Activated CD4-positive, alpha-beta T cell treated with anti-CD3 and anti-CD28 coated beads for 4 hours (primary cell): ENCODE data around the gene CNTNAP2.

ENCODE experiments used
- DNase-seq, 2 donors: peaks; one replicate each; pipeline ENCODE4 v3.0.0-alpha.2; 2020

CNTNAP2 gene

DNA sequence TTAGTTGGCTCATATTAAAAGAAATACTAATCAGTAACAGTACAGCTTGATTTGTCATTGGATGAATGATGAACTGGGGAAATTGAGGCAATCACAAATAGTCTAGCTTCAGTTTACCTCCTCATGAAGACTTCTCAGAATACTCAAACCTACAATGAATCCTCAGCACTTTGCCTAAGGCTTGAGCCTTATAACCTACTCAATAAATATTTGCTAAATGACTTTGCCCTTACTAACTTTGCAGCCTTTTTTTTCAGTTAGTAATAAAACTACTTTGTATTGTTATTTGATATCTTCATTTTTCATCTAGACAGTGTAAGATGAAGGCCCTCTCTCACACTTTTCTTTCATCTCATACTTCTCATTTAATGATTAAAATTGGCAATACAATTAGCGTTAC, 1311.5 kb downstream of the CNTNAP2 start:
- no peak for DNase-seq

GRCh38 chr7:147429961-147430360, 1313.4 kb downstream of the CNTNAP2 start:
- DNase-seq = no peak

- no peak for DNase-seq
Measured at GRCh38 chr7:147432079-147432478, 1315.5 kb downstream of the CNTNAP2 start.

- no peak for DNase-seq
Measured at GRCh38 chr7:147432576-147432975, 1316.0 kb downstream of the CNTNAP2 start.

- no peak for DNase-seq
Measured at GRCh38 chr7:147436718-147437117, 1320.1 kb downstream of the CNTNAP2 start.

DNA sequence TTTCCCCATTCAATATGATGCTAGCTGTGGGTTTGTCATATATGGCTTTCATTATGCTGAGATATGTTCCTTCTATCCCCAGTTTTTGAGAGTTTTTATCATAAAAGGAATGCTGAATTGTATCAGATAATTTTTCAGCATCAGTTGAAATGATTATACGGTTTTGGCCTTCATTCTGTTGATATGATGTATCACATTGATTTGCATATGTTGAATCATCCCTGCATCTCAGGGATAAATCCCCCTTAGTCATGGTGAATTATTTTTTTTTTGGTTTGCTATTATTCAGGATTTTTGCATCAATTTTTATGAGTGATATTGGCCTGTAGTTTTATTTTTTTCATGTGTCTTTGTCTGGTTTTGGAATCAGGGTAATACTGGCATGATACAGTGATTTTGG, 1321.6 kb downstream of the CNTNAP2 start:
- DNase-seq = no peak

- DNase-seq = no peak
Measured at GRCh38 chr7:147443942-147444341, 1327.3 kb downstream of the CNTNAP2 start.

- no peak for DNase-seq
Measured at GRCh38 chr7:147452816-147453215, 1336.2 kb downstream of the CNTNAP2 start.

GRCh38 chr7:147465223-147465622, 1348.6 kb downstream of the CNTNAP2 start:
- no peak for DNase-seq

- DNase-seq = no peak
Measured at GRCh38 chr7:147472556-147472955, 1356.0 kb downstream of the CNTNAP2 start.

DNA sequence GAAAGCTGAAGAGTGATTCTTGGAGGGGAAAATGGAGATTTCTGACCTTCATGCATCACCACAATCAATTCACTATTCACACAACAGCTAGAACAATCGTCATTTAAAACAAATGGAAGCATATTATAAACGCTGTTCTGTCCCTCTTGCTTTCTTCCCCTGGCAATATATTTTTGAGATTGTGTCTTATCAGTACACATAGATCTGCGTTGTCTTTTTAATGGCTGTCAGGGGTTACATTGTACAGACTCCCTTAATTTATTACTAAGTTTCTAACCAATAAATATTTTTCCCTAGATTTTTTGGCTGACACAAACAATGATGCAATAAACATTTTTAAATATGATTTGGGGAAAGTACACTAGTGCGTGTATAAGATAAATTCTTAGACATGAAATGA, 1358.3 kb downstream of the CNTNAP2 start:
- DNase-seq = no peak

DNA sequence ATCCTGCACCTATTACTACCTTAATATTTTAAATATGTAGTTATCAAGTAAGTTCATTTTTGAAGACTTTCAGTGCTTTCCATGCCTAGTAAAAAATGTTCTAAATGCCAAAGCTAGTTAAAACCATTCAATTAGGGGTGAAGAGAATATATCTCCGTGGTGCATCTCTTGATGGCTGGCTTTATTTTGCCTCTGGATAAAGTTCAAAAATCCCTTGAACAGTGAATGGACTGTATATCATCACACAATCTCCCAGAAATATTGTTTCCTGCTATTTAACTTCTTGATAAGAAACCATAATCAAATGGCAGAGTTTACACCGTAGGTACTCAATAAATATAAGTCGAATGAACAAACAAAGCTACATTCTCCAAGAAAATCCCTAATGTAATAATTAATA, 1360.9 kb downstream of the CNTNAP2 start:
- DNase-seq = no peak

DNA sequence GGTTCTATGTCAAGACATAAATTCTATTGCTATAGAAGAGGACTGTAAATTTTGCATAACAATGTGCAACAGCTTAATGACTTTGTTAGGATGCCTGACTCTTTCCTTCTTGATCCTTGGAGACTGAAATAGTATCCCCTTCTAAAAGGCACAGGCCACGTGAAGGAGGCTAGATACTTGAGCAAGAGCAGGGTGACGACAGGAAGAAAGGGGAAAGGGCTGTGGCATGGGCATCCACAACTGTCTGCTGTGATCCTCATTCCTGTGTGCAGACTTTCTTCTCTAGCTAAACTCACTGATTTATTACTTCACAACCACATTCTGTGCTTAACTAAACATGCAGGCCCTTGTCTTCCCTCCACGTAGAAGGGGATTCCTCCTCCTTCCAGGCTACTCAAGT, 1362.2 kb downstream of the CNTNAP2 start:
- no peak for DNase-seq

GRCh38 chr7:147483634-147484292, 1367.2 kb downstream of the CNTNAP2 start:
- DNase-seq = no peak

DNA sequence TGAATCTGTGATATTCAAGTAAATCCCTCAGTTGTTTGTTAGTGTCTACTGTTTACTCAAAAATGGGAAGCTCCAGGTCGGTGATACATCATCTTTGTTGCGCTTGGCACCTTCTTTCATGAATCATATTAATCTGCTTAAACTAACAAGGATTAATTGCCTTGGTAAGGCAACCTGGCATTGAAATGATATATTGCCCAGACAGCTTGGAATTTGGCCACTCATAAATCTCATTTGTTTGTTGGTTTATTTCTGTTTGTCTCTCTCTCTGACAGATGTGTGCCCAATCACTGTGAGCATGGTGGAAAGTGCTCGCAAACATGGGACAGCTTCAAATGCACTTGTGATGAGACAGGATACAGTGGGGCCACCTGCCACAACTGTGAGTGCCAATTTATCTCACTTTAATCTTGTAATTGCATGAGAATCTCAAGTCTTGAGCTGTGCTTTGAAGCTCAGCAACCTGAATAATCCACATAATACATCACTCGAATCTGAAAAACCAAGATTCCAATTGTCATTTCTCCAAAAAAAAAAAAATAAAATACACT, 1369.1 kb downstream of the CNTNAP2 start:
- no peak for DNase-seq

DNA sequence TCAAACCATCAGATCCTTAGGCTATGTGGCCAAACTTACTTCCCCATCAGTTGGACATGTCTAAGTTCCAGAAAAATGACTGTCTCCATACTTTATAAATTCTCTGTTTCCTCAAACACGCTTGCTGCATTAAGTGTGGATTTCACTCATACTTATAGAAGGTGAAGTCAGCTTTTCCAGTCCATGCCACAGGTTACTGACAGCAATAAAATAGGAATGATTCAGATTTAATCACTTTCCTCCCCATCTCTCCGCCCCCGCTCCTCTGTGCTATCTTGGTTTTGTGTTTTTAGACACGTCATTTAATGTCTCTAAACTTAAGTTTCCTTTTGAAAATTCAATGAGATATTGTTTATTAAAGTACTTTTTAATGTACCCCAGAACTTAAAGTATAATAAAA, 1376.0 kb downstream of the CNTNAP2 start:
- no peak for DNase-seq

DNA sequence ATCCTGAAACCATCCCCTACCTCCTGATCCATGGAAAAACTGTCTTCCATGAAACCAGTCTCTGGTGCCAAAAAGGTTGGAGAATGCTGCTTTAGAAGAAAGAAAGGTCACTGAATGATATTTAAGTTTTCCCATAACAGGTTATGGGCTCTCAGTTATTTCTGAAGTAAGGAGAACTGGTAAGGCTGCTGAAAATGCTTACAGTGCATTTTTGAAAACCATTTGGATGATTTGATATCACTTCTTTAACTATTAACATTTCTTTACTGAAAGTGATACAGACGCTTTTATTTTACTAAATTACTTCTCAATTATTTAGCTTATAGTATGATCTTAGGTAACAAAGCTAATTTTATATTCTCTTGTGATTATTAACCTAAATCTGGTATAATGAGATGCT, 1379.6 kb downstream of the CNTNAP2 start:
- DNase-seq = no peak

DNA sequence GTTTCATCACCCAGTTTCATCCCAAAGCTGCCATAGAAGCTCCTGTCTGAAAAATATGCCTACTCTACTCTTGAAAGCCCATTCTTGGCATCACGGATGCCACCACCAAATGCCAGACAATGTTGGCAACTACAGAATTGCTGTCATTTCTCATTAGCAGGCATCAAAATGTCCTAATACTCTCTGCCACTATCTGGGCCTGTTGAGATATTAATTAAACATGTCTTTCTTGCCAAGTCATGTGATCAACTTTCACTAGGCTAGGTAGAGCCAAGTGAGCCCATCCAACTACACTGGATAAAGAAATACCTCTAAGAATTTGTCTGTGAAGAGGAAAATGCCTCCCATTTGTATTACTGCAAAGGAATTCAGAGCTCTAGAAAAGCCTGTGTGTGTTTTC, 1380.6 kb downstream of the CNTNAP2 start:
- DNase-seq = no peak

DNA sequence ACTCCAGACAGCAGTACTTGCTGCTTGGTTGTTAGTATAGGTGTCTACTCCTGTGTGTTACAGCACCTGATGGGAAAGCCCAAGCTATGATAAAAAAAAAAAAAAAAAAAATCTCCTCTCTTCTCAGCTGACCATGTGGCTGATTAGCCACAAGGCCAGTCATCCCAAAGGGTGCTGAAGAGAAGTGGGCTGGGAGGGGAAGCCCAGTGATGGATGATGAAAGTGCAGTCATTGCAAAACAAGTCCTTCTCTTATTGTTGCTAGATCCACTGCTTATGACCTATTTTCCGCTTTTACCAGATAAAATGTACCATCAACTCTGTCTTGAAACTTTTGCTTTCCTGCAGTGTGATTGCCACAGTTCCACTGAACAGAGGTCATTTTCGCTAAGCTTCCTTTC, 1381.5 kb downstream of the CNTNAP2 start:
- DNase-seq = no peak

DNA sequence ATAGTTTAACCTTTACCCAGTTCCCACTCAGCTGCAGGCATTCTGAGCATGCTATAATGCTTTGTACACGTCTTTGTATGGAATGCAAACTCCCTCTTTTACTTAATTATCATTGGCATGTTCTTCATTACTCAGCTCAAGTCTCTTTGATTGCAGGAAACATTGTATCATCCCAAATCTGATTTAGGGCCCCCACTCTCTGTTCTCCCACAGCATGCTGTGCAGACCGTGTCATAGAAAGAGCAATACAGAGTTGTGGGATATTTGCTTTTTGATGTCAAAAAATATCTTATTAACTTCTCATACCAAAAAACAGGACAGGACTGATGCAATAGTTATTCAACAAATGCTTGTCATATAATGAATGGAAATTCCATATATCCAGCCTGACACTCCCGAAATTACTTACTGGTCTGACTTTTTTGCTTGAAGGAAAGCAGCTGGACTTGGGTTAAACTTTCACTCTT, 1392.5 kb downstream of the CNTNAP2 start:
- DNase-seq = no peak

DNA sequence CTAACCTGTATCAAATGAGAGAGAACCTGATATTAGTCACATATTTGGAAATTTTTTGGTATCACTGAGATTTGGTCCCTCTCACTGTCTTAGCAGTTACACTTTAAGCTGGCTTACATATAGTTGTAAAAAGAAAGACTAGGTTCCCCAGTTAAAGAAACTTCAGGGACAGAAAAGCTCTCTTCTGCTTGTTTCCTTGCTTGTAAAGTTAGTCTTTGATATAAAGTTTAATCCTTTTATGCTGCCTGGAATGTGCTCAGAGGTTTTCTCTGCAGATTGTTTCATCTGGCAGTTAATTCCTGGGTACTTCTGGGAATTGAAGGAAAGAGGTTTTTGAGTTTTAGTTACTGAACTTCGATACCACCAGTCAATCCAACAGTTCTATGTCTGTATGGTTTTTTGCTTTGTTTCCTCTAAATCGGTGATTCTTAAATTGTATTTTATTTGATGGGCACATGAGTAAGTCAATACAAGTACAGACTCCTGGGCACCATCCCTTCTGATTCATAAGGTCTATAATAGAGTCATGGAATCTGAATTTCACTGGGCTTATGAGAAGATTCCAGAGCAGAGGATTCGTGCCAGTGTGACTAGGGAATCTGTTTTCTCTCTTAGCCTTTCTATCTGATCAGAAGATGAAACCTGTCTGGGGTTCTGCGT, 1393.1 kb downstream of the CNTNAP2 start:
- no peak for DNase-seq

- DNase-seq = no peak
Measured at GRCh38 chr7:147510201-147510542, 1393.6 kb downstream of the CNTNAP2 start.

DNA sequence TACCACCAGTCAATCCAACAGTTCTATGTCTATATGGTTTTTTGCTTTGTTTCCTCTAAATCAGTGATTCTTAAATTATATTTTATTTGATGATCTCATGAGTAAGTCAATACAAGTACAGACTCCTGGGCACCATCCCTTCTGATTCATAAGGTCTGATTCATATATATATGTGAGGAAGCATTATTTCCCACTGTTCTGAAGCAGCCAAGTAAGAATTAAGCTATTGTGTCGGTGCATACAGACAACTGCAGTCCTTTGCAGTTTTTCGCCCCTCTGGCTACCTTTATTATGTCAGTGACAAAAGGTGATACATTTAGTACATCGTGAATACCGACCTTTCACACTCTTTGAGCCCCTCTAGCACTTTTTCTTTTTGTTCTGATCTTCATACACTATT, 1394.3 kb downstream of the CNTNAP2 start:
- DNase-seq = no peak

GRCh38 chr7:147513451-147513850, 1396.8 kb downstream of the CNTNAP2 start:
- DNase-seq = no peak

DNA sequence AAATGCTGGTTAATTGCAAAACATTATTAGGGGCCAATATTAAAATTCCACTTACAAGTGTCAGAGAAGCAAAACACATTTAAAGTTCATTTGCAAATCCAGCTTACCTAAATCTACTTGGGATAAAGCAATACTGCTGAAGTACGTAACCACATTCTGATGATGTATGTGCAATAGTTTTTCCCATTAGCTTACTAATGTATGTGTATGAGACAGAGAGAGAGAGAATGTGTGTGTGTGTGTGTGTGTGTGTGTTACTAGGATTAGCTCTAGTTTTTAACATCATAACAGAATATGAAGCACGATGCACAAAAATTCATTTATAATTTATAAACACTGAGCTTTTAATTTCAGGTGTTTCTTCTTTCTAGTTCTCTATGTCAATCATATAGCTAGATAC, 1399.8 kb downstream of the CNTNAP2 start:
- no peak for DNase-seq
